HEK293 (cell line): Measurements from ENCODE around the gene TOR3A.

ENCODE experiments used
- CTCF ChIP-seq: fragments of 450-650 bp; formaldehyde crosslinking; IDR thresholded peaks from 2 replicates; pipeline ENCODE4 v1.5.1; 2016; ENCODE audit warnings: missing biosample characterization, missing genetic modification characterization
- REST ChIP-seq: fragments of 450-650 bp; formaldehyde crosslinking; IDR thresholded peaks from 2 replicates; pipeline ENCODE4 v1.5.1; 2016; ENCODE audit warnings: missing biosample characterization, missing genetic modification characterization
- ZBTB44 ChIP-seq: fragments of 450-650 bp; IDR thresholded peaks from 2 replicates; pipeline ENCODE4 v1.5.1; 2018; ENCODE audit warnings: missing biosample characterization, mild to moderate bottlenecking, missing genetic modification characterization

- TF ChIP-seq CTCF (tag by site-specific recombination) (no peak), REST (tag by site-specific recombination) (no peak), ZBTB44 (no peak)
Observed at GRCh38 chr1:179099891-179100290, 18.0 kb downstream of the TOR3A start.
